ENCODE results near the gene SNRPA. TPM values are rescaled to one million over a fixed set of nuclear protein-coding genes. Genes with fewer than 3 reads are reported as not detected.

SNRPA gene
- polyA plus RNA-seq, 3 donors, result 27.9 to 78.3 (median 44.2) TPM

- H3K4me3 ChIP-seq (replicated peaks in 1 of 3; ENCODE audit: low read depth in 2 of 3, low read length in 3 of 3), result no peak within 1 kb of the TSS
- H3K4me1 ChIP-seq (ENCODE audit: control insufficient read depth in 1 of 2, insufficient read depth in 2 of 2, low read length in 2 of 2), result peaks cover 19 to 24% of the 10 kb centered on the region in 2 donors
- no peaks in the 10 kb centered on the region for H3K27me3 ChIP-seq (ENCODE audit: control insufficient read depth in 2 of 2, insufficient read depth in 2 of 2, low read length in 2 of 2)
- TF ChIP-seq, protein P1, sequence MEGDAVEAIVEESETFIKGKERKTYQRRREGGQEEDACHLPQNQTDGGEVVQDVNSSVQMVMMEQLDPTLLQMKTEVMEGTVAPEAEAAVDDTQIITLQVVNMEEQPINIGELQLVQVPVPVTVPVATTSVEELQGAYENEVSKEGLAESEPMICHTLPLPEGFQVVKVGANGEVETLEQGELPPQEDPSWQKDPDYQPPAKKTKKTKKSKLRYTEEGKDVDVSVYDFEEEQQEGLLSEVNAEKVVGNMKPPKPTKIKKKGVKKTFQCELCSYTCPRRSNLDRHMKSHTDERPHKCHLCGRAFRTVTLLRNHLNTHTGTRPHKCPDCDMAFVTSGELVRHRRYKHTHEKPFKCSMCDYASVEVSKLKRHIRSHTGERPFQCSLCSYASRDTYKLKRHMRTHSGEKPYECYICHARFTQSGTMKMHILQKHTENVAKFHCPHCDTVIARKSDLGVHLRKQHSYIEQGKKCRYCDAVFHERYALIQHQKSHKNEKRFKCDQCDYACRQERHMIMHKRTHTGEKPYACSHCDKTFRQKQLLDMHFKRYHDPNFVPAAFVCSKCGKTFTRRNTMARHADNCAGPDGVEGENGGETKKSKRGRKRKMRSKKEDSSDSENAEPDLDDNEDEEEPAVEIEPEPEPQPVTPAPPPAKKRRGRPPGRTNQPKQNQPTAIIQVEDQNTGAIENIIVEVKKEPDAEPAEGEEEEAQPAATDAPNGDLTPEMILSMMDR (IDR thresholded peaks at IDR 0.05), result no peak
- no peaks in the 10 kb centered on the region for H3K9me3 ChIP-seq (replicated peaks in 1 of 2; ENCODE audit: control insufficient read depth in 1 of 2, insufficient read depth in 1 of 2, low read length in 2 of 2)
- Mint-ChIP-seq H3K27me3 (ENCODE audit: low read depth in 3 of 3) (peaks cover 0 to 4% (median 2%) of the 10 kb centered on the region in 3 donors), H3K27ac (peak within 1 kb of the TSS in 6 of 7 donors; percentile 1 to 99 (median 57)), H3K4me1 (peaks cover 24% of the 10 kb centered on the region), H3K4me3 (no peak within 1 kb of the TSS), H3K36me3 (peaks cover 12 to 20% of the 10 kb centered on the region in 2 donors), H3K9me3 (peaks cover 0 to 11% (median 4%) of the 10 kb centered on the region in 7 donors)
- no peak for DNase-seq
- peak within 1 kb of the TSS; percentile 93 for H3K4me2 ChIP-seq (replicated peaks; ENCODE audit: extremely low read depth, low read length, poor library complexity, severe bottlenecking)
- peak within 1 kb of the TSS; percentile 95 to 97 for H3K27ac ChIP-seq (ENCODE audit: low read depth in 1 of 2, low read length in 2 of 2)
- intact Hi-C loops (cut with micrococcal nuclease), result loop anchor here in 1 of 2 donors (5.0 kb wide), 1 partner anchor 37 kb away; no protein-coding TSS in a partner anchor
- H4K20me1 ChIP-seq (ENCODE audit: insufficient read depth, low read length), result peaks cover 14% of the 10 kb centered on the region
- no peak within 1 kb of the TSS for H2AFZ ChIP-seq (ENCODE audit: insufficient read depth, low read depth, low read length, poor library complexity, severe bottlenecking)
- 86% methylated on average over 1 of the region's 9 CpGs for WGBS (ENCODE audit: insufficient coverage)
- H3K36me3 ChIP-seq (replicated peaks in 1 of 2; ENCODE audit: control insufficient read depth in 1 of 2, insufficient read depth in 2 of 2, low read length in 2 of 2), result peaks cover 0 to 18% of the 10 kb centered on the region in 2 donors
- peaks cover 17% of the 10 kb centered on the region for H3K79me2 ChIP-seq (ENCODE audit: insufficient read depth, low read length)
- H3K9ac ChIP-seq (ENCODE audit: insufficient read depth, low read length, poor library complexity, severe bottlenecking), result no peak within 1 kb of the TSS
Observed at GRCh38 chr19:40774916-40775631, 24.1 kb downstream of the SNRPA start, which contains the start of gene MIA. TSS of gene MIA (plus strand) at chr19:40775521. CDS start at chr19:40775543, 22 bp downstream.

DNA sequence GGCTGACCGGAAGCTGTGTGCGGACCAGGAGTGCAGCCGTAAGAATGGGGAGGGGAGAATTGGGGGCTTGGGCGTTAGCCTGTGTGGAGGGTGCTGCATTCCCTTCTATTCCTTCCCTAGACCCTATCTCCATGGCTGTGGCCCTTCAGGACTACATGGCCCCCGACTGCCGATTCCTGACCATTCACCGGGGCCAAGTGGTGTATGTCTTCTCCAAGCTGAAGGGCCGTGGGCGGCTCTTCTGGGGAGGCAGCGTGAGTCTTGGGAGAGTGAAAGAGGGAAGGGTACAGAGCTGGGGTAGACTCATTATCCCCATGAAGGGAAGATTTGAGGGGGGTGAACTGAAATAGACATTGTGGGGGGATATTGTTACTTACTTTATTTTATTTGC lies 24.6 kb downstream of the SNRPA start:
- Histone ChIP-seq H4K20me1 (ENCODE audit: insufficient read depth, low read length) (peaks cover 20% of the 10 kb centered on the region), H3K27ac (ENCODE audit: low read depth in 1 of 2, low read length in 2 of 2) (no peak overlapping the region), H3K4me3 (replicated peaks in 1 of 3; ENCODE audit: low read depth in 2 of 3, low read length in 3 of 3) (no peak overlapping the region), H2AFZ (ENCODE audit: insufficient read depth, low read depth, low read length, poor library complexity, severe bottlenecking) (no peak overlapping the region), H3K79me2 (ENCODE audit: insufficient read depth, low read length) (peaks cover 21% of the 10 kb centered on the region), H3K9ac (ENCODE audit: insufficient read depth, low read length, poor library complexity, severe bottlenecking) (no peak overlapping the region), H3K9me3 (replicated peaks in 1 of 2; ENCODE audit: control insufficient read depth in 1 of 2, insufficient read depth in 1 of 2, low read length in 2 of 2) (no peaks in the 10 kb centered on the region), H3K27me3 (ENCODE audit: control insufficient read depth in 2 of 2, insufficient read depth in 2 of 2, low read length in 2 of 2) (no peaks in the 10 kb centered on the region), H3K4me1 (ENCODE audit: control insufficient read depth in 1 of 2, insufficient read depth in 2 of 2, low read length in 2 of 2) (peaks cover 19 to 24% of the 10 kb centered on the region in 2 donors), H3K36me3 (replicated peaks in 1 of 2; ENCODE audit: control insufficient read depth in 1 of 2, insufficient read depth in 2 of 2, low read length in 2 of 2) (peaks cover 0 to 23% of the 10 kb centered on the region in 2 donors), H3K4me2 (replicated peaks; ENCODE audit: extremely low read depth, low read length, poor library complexity, severe bottlenecking) (no peak overlapping the region)
- DNase-seq, result no peak
- H3K36me3 Mint-ChIP-seq, result peaks cover 14 to 25% of the 10 kb centered on the region in 2 donors
- peaks cover 0 to 9% (median 4%) of the 10 kb centered on the region in 7 donors for H3K9me3 Mint-ChIP-seq
- whole genome bisulfite sequencing (ENCODE audit: insufficient coverage), result 100% methylated on average over 5 of the region's 10 CpGs
- peaks cover 25% of the 10 kb centered on the region for H3K4me1 Mint-ChIP-seq
- TF ChIP-seq, protein P1 (IDR thresholded peaks at IDR 0.05), result no peak
- H3K27me3 Mint-ChIP-seq (ENCODE audit: low read depth in 3 of 3), result peaks cover 0 to 4% (median 2%) of the 10 kb centered on the region in 3 donors
- intact Hi-C loops (cut with micrococcal nuclease), result loop anchor here in 1 of 2 donors (2.0 to 5.0 kb wide), 2 partner anchors 37 to 61 kb away; no protein-coding TSS in a partner anchor
- peak overlapping the region in 2 of 7 donors; percentile 1 to 23 for H3K27ac Mint-ChIP-seq
- no peak overlapping the region for H3K4me3 Mint-ChIP-seq

Data from CD14-positive monocyte (primary cell).